ENCODE measurements around the gene SH3TC2.

The SH3TC2 gene

DNA sequence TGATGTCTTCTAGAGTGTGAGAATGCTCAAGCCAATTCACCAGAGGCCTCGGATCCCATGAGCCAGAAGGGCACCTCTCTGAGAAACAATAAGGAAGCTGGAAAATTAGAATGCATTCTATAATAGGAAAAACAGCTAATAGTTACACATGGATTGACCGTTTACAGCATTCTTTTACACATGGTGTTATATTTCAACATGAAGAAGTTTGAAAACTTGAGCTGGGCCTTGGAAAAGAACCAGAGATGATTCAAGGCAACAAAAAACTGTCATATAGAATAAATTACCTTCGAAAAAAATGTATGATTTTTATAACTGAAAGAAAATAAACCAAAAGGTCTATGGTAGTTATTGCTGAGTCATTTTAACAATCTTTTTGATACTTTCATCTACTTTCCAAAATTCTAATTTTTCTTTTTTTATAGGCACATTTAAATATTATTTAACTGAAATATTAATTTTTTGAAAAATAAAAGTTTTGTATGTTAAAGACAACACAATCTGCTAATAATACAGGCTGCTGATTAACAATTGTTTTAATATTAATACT is 6.2 kb downstream of the SH3TC2 start:
- DNase-seq, result peak; percentile 54

GRCh38 chr5:149054416-149054815 is 8.4 kb downstream of the SH3TC2 start:
- DNase-seq, result no peak

DNA sequence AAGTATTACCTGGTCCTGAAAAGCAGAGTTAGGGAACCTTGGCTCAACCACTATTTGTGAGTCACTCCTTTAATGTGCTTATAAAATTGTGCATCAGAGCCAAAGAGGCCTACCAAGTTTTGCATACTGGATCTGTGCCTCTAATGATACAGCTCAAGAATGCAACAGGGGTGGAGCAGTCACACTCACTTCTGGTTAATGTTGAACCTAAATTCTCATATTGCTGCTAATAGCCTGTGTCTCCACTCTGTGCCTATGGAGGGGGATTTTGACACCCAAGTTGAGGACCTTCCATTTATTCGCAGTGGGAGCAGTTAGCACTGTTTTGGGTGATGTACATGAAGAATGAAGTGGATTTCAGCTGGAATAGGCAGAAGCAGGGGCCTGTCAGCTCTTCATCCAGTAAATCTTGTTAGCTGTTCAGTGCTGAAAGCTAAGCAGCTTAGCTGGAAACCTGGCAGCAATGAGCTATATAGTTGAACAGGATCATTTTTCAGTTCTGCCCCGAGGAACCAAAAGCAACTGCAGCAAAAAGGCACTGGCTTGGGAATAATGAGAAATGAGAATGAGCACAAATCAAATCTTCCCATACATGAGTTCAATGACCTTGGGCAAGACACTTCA is 9.7 kb downstream of the SH3TC2 start:
- peak; percentile 73 for DNase-seq

DNA sequence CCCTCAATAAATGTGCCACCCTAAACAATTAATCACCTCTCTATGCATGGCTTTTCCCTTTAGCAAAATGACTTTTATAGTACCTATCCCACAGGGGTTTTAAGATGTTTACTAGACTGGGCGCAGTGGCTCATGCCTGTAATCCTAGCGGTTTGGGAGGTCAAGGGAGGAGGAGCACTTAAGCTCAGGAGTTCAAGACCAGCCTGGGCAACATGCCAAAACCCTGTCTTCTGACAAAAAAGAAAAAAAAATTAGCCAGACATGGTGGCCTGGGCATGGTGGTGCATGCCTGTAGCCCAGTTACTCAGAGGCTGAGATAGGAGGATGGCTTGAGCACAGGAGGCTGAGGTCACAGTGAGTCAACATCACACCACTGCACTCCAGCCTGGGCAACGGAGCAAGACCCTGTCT is 13.5 kb downstream of the SH3TC2 start:
- DNase-seq, result no peak

- DNase-seq, result no peak
These were observed 14.1 kb downstream of the SH3TC2 start for GRCh38 chr5:149048811-149049210.

DNA sequence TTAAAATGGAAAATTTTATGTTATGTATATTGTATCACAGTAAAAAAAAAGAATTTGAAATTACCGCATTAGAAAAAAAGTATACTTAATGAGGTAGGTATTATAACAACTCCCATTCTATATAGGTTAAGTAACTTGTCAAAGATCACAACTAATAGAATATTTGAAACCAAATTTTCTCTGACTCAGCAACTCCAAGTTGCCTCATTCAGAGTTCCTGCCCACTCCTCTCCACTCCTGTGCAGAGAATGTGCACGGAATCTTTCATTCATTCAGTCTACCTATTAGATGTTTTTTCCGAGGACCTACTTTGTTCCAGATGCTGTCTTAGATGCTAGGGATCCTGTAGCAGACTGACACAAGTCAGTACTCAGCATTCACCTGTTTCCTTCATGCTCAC is 15.4 kb downstream of the SH3TC2 start:
- no peak for DNase-seq

DNA sequence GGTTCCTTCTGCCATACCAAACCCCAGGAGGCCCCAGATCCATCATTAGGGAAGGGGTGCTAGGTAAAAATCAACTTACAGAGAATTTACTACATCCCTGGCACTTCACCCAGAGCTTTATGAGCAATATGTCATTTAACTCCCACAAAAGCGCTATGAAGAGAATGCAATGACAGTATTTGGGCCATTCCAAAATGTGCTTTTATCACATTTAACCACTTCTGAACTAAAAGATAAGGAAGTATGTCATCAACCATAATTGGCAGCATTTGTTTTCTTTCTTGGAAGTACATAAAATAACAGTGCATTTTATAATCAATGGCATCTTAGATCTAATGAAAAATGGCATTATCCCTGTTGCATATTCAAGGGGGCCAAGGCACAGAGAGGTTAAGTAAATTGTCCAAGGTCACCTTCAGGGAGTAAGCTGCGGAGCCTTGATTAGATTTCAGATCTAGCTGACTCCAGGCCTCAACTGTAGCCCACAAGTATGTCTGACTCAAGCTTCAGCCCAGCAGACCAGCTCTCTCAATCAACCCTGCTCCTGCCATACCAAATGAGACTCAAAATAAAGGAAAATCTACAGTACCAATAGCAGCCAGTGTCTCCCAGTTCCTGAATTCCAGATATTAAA is 16.5 kb downstream of the SH3TC2 start:
- DNase-seq, result peak; percentile 35

DNA sequence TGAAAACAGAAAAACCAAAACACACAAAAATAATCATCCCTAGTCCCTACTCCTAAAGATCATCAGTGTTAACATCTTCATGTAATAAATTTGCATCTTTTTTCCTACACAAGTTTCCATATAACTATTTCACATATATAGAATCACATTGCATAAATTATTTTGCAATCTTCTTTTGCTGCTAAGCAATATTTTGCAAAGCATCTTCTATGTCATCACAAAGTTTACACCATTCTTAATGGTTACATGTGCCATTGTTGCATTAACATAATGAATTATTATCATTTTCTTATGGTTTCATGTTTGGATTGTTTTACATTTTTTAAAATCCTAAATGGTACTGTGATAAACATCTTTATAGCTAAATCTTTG is 17.8 kb downstream of the SH3TC2 start:
- DNase-seq, result no peak

GRCh38 chr5:149044453-149045088 is 18.3 kb downstream of the SH3TC2 start:
- no peak for DNase-seq

DNA sequence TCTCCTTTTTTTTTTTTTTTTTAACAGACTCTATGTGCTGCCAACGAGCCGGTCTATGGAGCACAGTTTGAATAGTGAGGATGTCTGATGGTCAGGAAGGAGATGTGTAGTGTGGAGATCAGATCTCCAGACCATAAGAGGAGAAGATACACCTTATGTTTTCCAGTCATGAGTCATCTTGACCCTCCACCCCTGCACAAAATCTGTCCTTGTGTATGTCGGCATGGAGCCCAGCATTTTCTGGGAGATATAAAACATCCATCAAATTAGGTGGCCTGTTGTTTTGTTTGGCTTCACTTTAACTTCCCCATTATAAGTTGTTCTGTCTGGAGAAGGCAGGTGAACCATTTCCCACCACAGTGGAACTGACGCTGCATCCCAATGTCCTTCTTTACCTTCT is 19.2 kb downstream of the SH3TC2 start:
- DNase-seq, result no peak

GRCh38 chr5:149042865-149043264 is 20.0 kb downstream of the SH3TC2 start:
- no peak for DNase-seq

GRCh38 chr5:149041242-149041641 is 21.6 kb downstream of the SH3TC2 start:
- no peak for DNase-seq

- DNase-seq, result no peak
These were observed 22.4 kb downstream of the SH3TC2 start for GRCh38 chr5:149040421-149040820.

GRCh38 chr5:149039506-149039905 is 23.4 kb downstream of the SH3TC2 start:
- no peak for DNase-seq

DNA sequence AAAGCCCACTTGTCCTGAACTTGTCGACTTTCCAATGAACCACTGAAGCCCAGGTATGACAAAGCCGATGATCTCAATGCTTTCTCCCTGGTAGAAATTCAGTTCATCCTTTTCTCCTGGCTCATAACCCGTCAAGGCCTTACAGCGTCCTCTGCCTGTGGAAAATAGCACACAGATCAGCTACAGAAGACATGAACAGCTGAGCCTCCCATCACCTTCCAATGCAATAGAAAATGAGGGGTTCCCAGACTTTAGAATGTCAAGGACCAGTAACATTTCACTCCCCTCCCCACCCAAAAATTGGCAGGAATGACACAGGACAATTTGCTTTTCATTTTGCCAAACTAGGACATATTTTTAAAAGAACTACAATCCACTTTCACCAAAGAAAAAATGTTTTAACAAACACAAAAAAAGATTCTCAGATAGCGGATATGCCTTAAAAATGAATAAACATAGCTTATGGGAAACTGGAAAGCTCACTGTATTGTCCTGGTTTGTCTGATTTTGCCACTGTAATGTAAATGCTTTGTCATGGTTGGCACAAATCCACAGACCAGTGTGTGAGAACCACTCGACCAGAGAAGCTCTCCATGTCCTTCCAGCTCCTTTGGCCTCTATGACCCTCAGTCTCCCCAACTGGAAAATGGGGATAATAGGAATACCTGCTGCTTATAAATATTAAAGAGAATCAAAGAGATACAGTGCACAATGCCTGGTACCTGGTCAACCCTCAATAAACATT is 24.4 kb downstream of the SH3TC2 start:
- no peak for DNase-seq

DNA sequence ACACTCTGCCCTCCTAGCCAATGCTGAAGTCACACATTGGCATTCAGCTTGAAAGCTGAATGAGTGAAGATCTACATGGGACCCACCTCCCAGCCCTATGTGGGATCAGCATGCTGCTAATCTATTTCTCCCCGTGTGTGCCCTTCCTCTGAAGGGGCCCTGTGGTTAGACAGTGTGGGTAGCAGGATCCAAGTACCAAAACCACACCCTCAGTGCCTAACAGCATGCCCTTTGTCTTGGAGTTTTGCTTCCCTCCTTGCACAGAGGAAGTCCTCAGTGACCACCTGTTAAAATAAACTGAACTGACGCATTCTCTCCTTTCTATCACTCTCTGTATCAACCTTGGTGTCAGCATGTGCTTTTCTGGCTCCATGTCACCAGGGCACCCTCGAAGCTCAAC is 25.0 kb downstream of the SH3TC2 start:
- no peak for DNase-seq

GRCh38 chr5:149036970-149037369 is 25.9 kb downstream of the SH3TC2 start:
- no peak for DNase-seq

DNA sequence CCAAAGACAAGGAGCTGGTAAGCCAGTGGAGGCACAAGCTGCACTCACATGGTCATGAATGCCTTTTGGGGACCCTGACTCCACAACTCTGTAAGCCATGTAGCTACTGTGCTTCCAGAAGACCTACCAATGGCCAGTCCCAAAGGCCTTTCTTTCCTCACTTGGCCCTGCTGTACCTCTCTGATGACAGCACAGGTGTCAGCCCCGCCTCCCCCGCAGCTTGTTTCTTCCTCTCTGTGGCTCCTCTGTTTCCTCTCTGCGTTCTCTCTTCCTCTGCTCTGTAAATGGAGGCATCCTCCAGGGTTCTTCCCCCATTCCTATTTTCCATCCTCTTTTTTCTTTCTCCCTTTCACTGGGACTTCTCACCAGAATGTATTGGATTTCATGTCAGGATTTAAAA is 26.7 kb downstream of the SH3TC2 start:
- no peak for DNase-seq

- peak; percentile 71 for DNase-seq
These were observed 27.5 kb downstream of the SH3TC2 start for GRCh38 chr5:149035372-149035790.

DNA sequence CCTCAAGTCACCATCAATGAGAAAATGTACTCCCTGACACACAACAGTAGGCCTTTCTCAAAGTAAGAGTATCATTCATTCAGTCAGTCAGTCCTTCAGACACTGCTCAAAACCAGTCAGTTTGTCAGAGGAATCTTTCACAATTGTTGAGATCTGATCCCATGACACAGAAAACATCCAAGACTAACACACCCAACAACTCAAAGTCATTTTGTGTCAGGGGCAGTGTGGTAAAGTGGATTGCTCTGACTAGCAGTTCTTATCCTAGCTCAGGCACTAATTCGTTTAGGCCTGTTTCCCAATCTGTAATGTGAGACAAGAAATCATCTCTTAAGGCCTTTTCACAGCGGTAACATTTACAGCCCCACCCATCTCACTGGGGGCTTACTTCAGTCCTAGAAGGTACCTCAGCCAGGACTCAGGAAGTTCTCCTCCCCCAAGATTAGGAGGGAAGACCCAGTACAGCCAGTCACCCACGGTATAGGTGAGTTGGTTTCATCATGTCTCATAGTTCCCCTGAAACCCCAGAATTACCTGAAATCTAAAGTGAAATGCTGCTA is 31.9 kb downstream of the SH3TC2 start:
- no peak for DNase-seq

- peak; percentile 19 for DNase-seq
These were observed 32.5 kb downstream of the SH3TC2 start for GRCh38 chr5:149030392-149030791.

- DNase-seq, result no peak
These were observed 33.9 kb downstream of the SH3TC2 start for GRCh38 chr5:149028984-149029383.

DNA sequence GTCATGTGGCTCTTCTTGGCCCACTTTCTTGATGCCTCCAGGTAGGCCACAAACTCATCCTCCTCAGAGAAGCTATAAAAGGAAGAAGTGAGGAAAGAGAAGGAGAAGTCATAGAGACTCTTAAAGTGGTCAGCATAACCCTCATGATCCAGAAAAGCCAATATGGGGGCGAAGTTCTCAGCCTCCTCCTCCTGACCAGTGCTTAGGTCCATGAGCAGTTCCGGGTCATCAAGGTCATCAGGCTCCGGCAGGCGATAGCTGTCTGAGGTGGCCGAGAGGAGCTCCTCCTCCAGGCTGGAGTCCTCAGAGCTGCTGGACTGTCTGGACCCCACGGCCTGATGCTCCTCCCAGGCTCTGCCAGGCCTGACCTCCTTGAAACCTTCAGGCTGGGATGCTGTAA is 34.7 kb downstream of the SH3TC2 start:
- DNase-seq, result no peak
